Ovary (tissue), 9 donors: ENCODE measurements around the gene PJVK. TPM values are rescaled to one million over a fixed set of nuclear protein-coding genes. Genes with fewer than 3 reads are reported as not detected.

Source experiments
- DNase-seq, 5 donors: peaks; one replicate each; pipeline ENCODE4 v3.0.0-alpha.2; 2019 to 2020
- H3K27ac ChIP-seq, 2 donors: fragments of 200-600 bp; one replicate each; pipeline versions ENCODE4 v1.5.1 to v1.8.0; 2019 to 2022
- H3K27me3 ChIP-seq: fragments of 200-600 bp; one replicate; pipeline ENCODE4 v1.8.0; 2022
- H3K36me3 ChIP-seq: fragments of 200-600 bp; sonication (generic); one replicate; pipeline ENCODE4 v1.5.1; 2019
- H3K4me1 ChIP-seq: one replicate; pipeline ENCODE4 v1.8.1; 2013; ENCODE audit warnings: mild to moderate bottlenecking, moderate library complexity; ENCODE audit not compliant: insufficient read depth
- H3K4me3 ChIP-seq: fragments of 200-600 bp; sonication (generic); one replicate; pipeline ENCODE4 v1.5.1; 2017
- H3K9me3 ChIP-seq, 2 donors: fragments of 200-600 bp in 1 of 2; sonication (generic) in 1 of 2; one replicate each; pipeline versions ENCODE4 v1.5.1 to v1.8.1; 2013 to 2019; ENCODE audit warnings: mild to moderate bottlenecking in 1 of 2, moderate library complexity in 1 of 2
- CTCF ChIP-seq, 3 donors: fragments of 450-650 bp in 2 of 3; fragments of 200-600 bp in 1 of 3; IDR thresholded peaks; one replicate each; pipeline versions ENCODE4 v1.5.1 to v1.8.0; 2016 to 2022; ENCODE audit warnings: antibody characterized with exemption in 3 of 3, mild to moderate bottlenecking in 1 of 3
- EP300 ChIP-seq: sonication (generic); formaldehyde crosslinking; IDR thresholded peaks from one replicate; pipeline ENCODE4 v1.6.1; 2017; ENCODE audit warnings: antibody characterized with exemption
- POLR2A ChIP-seq: fragments of 450-650 bp; IDR thresholded peaks from one replicate; pipeline ENCODE4 v1.6.1; 2017; ENCODE audit warnings: antibody characterized with exemption, mild to moderate bottlenecking, moderate library complexity
- WGBS, 3 donors: extraction: QIAGEN DNeasy Blood & Tissue Kit in 1 of 3; methylation state at CpG; one replicate each; pipeline versions ENCODE4 v1.1.5 to v1.1.7; 2013 to 2017; 5-methylcytosine and 5-hydroxymethylcytosine counted together
- intact Hi-C, 4 donors: fragments of 100-400 bp; cut with DNase I; formaldehyde crosslinking; loops; one replicate each; pipeline versions ENCODE4 v1.11.0 to v1.15.1; 2022 to 2023
- polyA plus RNA-seq, 2 donors: library from polyadenylated mRNA; stranded (reverse); fragments of 200-250 nt in 1 of 2; fragments of 350-450 nt in 1 of 2; fragmentation: Illumina TruSeq in 1 of 2; extraction: RNeasy Lipid Tissue Mini Kit (QIAGEN cat#74804) in 1 of 2; gene quantifications; one replicate each; pipeline ENCODE4 v1.2.3, GENCODE V29; 2013 to 2014
- total RNA-seq, 7 donors: library from RNA; depleted of rRNA in 2 of 7; stranded (reverse); fragments of >200 nt in 2 of 7; fragmentation: NEBNext Ultra II Directional in 3 of 7; extraction: Animal tissue kit (Norgen Biotek cat#: 25700) in 3 of 7; gene quantifications; one replicate each; pipeline versions ENCODE4 v1.1.0 to v1.2.4, GENCODE V29; 2016 to 2023
- donor health status: DM: no; HTN: no; CAD: no; lungs with moderate emphysema.
- donor health status: DM: no; HTN: no; CAD: no.
- donor health status: Bipolar disorder and iron deficiency.
- donor health status: DM: yes; HTN: yes; CAD: no.
- donor health status: DM: no; HTN: no; CAD: no.
- donor health status: DM: yes; HTN: yes; CAD: no.

Gene PJVK
- total and polyA plus RNA-seq, 9 donors: 2.6 to 7.3 (median 5.6) TPM

- H3K36me3 ChIP-seq: no peaks in the 10 kb centered on the region
- intact Hi-C loops: no loop called here
- H3K4me3 ChIP-seq: no peak overlapping the region
- H3K27ac ChIP-seq: no peak overlapping the region
- no peaks in the 10 kb centered on the region for H3K9me3 ChIP-seq
- TF ChIP-seq EP300: no peak
- TF ChIP-seq POLR2A: no peak
- no peak for TF ChIP-seq CTCF (IDR thresholded peaks at IDR 0.05)
- no peak for DNase-seq
- no peaks in the 10 kb centered on the region for H3K4me1 ChIP-seq
- no peaks in the 10 kb centered on the region for H3K27me3 ChIP-seq
- 92 to 95% (median 93%) methylated on average over 1 of the region's 1 CpG for WGBS, 3 donors
Observed at GRCh38 chr2:178506949-178507348, 55.8 kb downstream of the PJVK start.

- no peaks in the 10 kb centered on the region for H3K9me3 ChIP-seq
- no peak for TF ChIP-seq POLR2A
- no peak for TF ChIP-seq EP300
- TF ChIP-seq CTCF (IDR thresholded peaks at IDR 0.05): no peak
- H3K4me3 ChIP-seq: no peak overlapping the region
- DNase-seq: no peak
- no peaks in the 10 kb centered on the region for H3K27me3 ChIP-seq
- WGBS, 3 donors: 96 to 98% (median 96%) methylated on average over 2 of the region's 2 CpGs
- no peaks in the 10 kb centered on the region for H3K4me1 ChIP-seq
- H3K36me3 ChIP-seq: no peaks in the 10 kb centered on the region
- no peak overlapping the region for H3K27ac ChIP-seq
- intact Hi-C loops: no loop called here
Observed at GRCh38 chr2:178508646-178509045, 57.5 kb downstream of the PJVK start.

- Histone ChIP-seq H3K27me3 (no peaks in the 10 kb centered on the region), H3K9me3 (no peaks in the 10 kb centered on the region), H3K27ac (no peak overlapping the region), H3K36me3 (no peaks in the 10 kb centered on the region), H3K4me1 (no peaks in the 10 kb centered on the region), H3K4me3 (no peak overlapping the region)
- no peak for DNase-seq
- intact Hi-C loops: no loop called here
- 89 to 94% (median 90%) methylated on average over 6 of the region's 6 CpGs for WGBS, 3 donors
- TF ChIP-seq CTCF (IDR thresholded peaks at IDR 0.05) (no peak), POLR2A (no peak), EP300 (no peak)
Observed at GRCh38 chr2:178510384-178510783, 59.2 kb downstream of the PJVK start.

Other genes starting within 250 kb of the PJVK start
- 10 to 100 TPM; 39.6 to 57.8 (median 50.7) TPM for gene PRKRA, start 203 bp upstream of the PJVK start, total RNA-seq
- 10 to 100 TPM; 34.2 to 56.7 TPM for gene PRKRA, start 203 bp upstream of the PJVK start, polyA plus RNA-seq
- 10 to 100 TPM; 31.6 to 69.4 (median 43.3) TPM for gene FKBP7, start 27.2 kb downstream of the PJVK start, total RNA-seq
- gene FKBP7, start 27.2 kb downstream of the PJVK start, polyA plus RNA-seq: 10 to 100 TPM; 57.4 to 79.2 TPM
- 10 to 100 TPM in 6 of 7 donors, 1 to 10 TPM in 1; 8.6 to 40.6 (median 33.1) TPM for gene PLEKHA3, start 29.1 kb downstream of the PJVK start, total RNA-seq
- 10 to 100 TPM in 1 of 2 donors, 1 to 10 TPM in 1; 4.4 to 24.6 TPM for gene PLEKHA3, start 29.1 kb downstream of the PJVK start, polyA plus RNA-seq